NOMO-1 treated with DMSO at 0.1 percent for 48 hours (cell line): ENCODE measurements around the gene ZFYVE19.
A peak's percentile ranks its signal among the peaks of the same experiment; 100 is the strongest.

Experiments used
- DNase-seq: peaks from one replicate; lab custom pipeline; 2025; ENCODE audit not compliant: unreplicated experiment; lab: John Stamatoyannopoulos, UW

Gene ZFYVE19

GRCh38 chr15:40812721-40813425 is 6.0 kb downstream of the ZFYVE19 start:
- DNase-seq: no peak

- no peak for DNase-seq
Measured at GRCh38 chr15:40815042-40815698, 8.3 kb downstream of the ZFYVE19 start.

GRCh38 chr15:40819048-40819447 is 12.2 kb downstream of the ZFYVE19 start:
- DNase-seq: no peak

- DNase-seq: no peak
Measured at GRCh38 chr15:40821195-40821594, 14.3 kb downstream of the ZFYVE19 start.

DNA sequence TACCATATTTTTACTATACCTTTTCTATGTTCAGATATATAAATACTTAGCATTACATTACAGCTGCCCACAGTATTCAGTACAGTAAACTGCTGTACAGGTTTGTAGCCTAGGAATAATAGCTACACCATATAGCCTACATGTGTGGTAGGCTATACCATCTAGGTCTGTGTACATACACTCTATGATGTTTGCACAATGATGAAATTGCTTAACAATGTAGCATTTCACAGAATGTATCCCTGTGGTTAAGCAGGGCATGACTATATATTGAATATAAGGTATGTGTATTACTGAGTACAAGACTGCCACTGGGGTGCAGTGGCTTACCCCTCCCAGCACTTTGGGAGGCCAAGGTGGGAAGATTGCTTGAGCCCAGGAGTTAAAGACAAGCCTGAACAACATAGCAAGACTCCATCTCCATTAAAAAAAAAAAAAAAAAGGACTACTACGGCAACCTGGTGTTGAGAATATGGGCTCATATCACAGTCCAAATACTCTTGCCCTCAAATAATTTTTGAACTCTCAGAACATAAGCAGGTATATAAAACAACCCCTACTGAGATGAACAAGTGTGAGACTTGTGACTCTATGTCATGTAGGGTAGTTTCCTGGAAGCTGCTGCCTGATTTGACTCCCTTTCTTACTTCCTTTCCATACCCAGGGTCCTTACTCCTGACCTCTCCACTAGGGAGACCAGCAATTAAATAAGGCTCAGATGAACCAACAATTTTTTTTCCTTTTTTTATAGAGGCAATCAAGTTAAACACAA is 16.9 kb downstream of the ZFYVE19 start:
- no peak for DNase-seq

DNA sequence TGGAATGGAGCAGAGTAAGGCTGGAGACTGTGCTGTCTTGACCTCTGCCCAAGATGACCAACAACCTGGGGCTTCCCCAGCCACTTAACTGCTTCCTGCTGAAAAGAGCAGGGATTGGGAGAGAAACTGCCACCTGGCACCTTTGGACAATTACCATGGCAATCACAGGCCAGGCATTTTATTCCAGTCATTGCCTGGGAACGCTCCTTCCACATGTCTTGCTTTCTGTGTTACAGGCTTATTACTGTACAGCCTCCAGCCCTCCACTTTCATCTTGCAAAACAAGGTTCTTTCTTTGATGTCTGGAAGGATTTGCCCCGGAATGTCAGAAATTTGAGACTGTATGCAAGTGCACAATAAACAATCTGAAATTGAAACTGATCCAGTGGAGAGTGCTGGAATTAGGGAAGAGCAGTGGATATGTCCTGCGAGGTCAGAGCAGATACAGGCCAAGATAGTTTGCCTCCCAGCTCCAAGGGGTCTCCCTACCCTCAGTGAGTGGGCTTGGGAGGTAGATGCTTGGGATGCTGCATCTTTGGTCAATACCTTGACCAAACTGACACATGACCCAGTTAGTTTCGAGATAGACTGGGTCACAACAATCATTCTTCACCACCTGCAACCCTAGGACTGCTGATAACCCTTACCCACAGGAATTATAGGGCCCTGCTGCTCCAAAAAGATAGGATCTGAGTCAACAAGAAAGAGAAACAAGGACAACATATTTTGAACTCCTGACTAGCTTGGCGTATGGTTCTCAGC is 19.0 kb downstream of the ZFYVE19 start:
- no peak for DNase-seq

GRCh38 chr15:40826423-40827075 is 19.7 kb downstream of the ZFYVE19 start:
- no peak for DNase-seq

DNA sequence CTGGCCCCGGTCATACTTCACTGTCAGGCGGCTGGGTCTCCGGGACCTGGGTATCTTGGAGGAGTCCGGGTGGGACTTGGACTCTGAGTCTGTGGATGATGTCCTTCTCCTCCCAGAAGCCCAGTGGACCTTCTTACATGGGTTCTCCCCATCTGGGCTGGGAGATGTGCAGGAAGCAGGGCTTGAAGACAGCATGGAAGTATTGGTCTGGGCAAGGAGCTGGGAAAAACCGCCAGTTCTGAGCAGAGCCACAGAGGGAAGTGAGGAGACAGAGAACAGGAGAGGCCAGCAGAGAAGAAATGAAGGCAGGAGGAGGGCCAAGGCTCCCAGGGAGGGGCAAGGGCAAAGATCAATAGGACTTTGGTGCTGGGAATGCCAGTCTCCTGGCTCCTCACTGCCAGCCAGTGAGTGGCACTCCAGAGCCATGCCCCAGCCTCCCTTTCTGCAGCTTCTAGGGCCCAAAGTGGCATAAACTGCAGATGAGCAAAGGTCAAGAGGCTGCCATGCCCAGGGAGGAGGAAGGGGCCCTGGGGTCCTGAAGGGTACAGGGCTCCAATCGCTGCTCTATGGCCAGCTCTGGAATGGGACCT is 21.7 kb downstream of the ZFYVE19 start, which contains the start of gene PPP1R14D:
PPP1R14D (minus strand) TSS at position 262 of the 590 bp plus-strand sequence; CDS start at position 195, 67 bp downstream.
- no peak for DNase-seq

DNA sequence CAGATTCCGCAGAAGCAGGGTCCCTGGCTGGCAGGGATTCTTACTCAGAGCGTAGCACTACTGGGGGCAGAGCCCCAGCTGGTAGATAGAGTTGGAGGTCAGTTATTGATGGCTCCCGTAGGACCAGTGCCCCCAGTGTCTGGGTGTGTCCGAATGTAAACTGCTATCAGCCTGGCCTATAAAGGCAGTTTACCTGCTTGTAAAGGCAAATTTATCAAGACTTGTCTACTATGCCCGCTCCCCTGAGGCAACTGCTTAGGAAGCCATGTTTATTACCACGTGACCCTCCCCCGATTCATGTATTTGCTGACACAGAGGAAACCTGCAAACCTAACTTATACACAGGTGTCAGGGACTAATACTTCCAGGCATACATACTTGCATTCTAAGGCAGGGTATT is 22.2 kb downstream of the ZFYVE19 start:
- DNase-seq: no peak

GRCh38 chr15:40830884-40831283 is 24.0 kb downstream of the ZFYVE19 start:
- no peak for DNase-seq

DNA sequence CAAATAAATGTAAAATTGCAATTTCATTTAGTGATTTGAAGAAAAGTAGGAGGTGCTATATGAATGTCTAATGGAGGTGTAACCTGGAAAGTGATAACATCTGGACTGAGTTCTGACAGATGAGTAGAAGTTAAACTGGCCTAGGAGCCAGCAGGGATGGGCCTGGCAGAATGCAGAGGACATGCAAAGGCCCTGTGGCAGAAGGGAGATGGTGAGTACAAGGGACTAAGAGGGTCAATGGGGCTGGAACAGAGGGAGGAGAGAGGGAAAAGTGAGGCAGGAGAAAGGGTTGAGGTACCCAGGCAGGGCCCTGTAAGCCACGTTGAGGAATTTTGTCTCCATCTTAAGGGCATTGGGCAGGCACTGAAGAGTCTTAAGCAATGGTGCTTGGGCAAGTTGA is 25.0 kb downstream of the ZFYVE19 start:
- DNase-seq: no peak

GRCh38 chr15:40832903-40833302 is 26.0 kb downstream of the ZFYVE19 start:
- DNase-seq: no peak

DNA sequence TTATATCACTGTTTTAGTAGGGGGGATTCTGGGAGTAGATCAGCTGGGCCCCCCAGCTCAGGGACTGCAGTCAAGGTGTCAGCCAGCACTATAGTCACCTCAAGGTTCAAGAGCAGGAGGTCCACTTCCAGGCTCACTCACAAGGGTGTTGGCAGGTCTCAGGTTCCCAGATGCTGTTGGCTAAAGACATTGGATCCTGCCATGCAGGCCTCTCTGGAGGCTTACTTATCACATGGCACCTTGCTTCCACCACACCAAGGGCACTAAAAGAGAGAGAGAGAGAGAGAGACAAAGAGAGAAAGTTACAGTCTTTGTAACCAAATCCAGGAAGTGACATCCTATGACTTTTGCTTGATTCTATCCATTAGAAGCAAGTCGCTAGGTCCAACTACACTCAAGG is 29.1 kb downstream of the ZFYVE19 start:
- DNase-seq: no peak

DNA sequence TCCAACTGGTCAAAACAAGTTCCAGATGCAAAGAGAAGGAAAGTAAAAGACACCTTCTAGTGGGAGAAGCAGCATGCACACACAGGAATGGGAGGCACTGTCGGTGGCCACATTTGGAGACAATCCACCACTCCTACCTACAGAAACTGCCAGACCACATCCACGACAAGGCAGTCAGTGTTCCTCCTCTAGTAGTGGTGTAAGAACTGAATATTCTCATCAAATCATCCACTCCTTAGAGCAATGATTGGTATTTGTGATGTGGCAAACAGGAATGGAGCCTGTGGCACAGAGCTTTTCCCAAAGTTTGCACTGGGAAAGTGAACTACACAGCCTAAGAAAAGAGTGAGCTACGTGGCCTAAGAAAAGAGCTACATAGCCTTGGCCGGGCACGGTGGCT is 31.9 kb downstream of the ZFYVE19 start:
- DNase-seq: no peak

GRCh38 chr15:40841741-40842140 is 34.9 kb downstream of the ZFYVE19 start:
- no peak for DNase-seq

DNA sequence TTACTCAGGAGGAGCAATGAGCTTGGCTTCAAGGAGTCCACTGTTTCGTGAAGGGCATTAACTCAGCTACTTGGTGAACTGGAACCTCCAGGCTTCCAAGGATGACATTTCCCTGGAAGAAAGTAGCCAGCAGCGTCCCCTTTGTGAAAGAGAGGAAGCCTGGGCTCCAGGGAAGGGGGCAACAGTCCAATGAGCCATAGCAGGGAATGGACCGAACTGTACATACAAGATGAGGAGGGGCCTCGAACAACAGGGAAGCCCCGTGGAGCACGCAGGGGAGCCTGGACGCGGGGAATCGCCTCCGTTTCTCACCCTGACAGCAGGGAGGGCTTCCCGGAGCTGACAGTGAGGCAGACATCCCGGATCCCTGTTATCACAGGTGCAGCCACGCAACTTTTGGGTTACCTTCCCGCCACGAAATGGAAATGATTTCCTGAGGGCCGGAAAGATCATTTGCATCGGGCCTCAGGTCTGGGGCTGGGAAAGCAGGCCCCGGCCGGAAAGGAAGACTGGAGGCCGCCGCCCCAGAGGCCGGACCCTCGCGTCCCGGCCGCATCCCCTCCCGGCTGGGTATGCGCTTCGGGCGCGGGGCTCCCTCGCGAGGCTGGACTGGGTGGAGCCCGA is 36.5 kb downstream of the ZFYVE19 start:
- DNase-seq: no peak

DNA sequence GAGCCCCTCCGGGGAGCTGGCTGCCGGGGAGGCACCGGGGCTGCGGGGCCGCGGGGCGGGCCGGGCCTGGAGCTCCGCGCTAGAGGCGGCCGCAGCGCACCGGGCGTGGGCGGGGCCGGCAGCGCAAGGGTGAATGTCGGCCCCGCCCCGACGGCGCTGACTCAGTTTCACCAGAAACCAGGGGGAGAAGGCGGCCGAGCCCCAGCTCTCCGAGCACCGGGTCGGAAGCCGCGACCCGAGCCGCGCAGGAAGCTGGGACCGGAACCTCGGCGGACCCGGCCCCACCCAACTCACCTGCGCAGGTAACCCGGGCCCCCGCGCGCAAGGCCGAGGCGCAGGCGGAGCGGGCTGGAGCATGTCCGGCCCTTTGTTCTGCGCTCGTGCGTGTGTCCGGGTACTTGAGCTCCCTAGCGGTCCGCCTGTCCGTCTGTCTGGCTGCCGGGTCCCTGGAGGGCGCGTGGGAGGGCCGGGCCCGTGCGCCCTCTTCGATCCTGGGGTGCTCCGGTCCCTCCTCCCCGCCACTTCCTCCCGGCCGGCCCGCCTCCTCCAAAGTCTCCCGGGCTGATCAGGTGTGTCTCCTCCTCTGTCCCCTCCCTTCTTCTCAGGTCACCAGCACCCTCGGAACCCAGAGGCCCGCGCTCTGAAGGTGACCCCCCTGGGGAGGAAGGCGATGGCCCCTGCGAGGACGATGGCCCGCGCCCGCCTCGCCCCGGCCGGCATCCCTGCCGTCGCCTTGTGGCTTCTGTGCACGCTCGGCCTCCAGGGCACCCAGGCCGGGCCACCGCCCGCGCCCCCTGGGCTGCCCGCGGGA is 37.2 kb downstream of the ZFYVE19 start, which contains the start of gene SPINT1:
SPINT1 (plus strand) TSS at position 164 of the 811 bp plus-strand sequence; CDS start at position 671, 507 bp downstream.
- peak; percentile 24 for DNase-seq

- peak; percentile 56 for DNase-seq
Measured at GRCh38 chr15:40844696-40845030, 37.8 kb downstream of the ZFYVE19 start.

DNA sequence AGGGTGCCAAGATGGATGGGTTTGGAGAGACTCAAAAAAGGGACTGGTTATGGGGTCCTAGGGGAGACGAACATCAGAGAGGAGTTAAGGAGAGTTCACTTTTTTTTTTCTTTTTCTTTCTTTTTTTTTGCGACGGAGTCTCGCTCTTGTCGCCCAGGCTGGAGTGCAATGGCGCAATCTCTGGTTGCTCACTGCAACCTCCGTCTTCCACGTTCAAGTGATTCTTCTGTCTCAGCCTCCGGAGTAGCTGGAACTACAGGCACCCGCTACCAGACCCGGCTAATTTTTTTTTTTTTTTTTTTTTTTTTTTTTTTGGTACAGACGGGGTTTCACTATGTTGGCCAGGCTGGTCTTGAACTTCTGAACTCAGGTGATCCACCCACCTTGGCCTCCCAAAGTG is 38.1 kb downstream of the ZFYVE19 start:
- DNase-seq: peak; percentile 56
